Endodermal cell (in vitro differentiated cells): ENCODE data around the gene INPP5E. TPM values are rescaled to one million over a fixed set of nuclear protein-coding genes. Genes with fewer than 3 reads are reported as not detected.

Experiments
- DNase-seq: peaks from one replicate; pipeline ENCODE4 v3.0.0-alpha.2; 2017
- H3K27ac ChIP-seq: 2 replicates; pipeline ENCODE4 v1.5.1; 2013; ENCODE audit warnings: mild to moderate bottlenecking, low read depth, low read length, moderate library complexity
- H3K27me3 ChIP-seq: 2 replicates; pipeline ENCODE4 v1.6.1; 2013; ENCODE audit warnings: mild to moderate bottlenecking, low read length, moderate library complexity; ENCODE audit not compliant: insufficient read depth, control insufficient read depth, poor library complexity, severe bottlenecking
- H3K36me3 ChIP-seq: 2 replicates; pipeline ENCODE4 v1.7.0; 2013; ENCODE audit warnings: mild to moderate bottlenecking, low read length, moderate library complexity; ENCODE audit not compliant: control insufficient read depth, insufficient read depth
- H3K4me1 ChIP-seq: one replicate; pipeline ENCODE4 v1.7.0; 2013; ENCODE audit warnings: low read length; ENCODE audit not compliant: control insufficient read depth, insufficient read depth
- H3K4me3 ChIP-seq: 2 replicates; pipeline ENCODE4 v1.5.1; 2013; ENCODE audit warnings: mild to moderate bottlenecking, low read length, moderate library complexity
- H3K9ac ChIP-seq: 2 replicates; pipeline ENCODE4 v1.6.1; 2013; ENCODE audit warnings: mild to moderate bottlenecking, low read length, moderate library complexity; ENCODE audit not compliant: poor library complexity, severe bottlenecking; ENCODE audit errors: extremely low read depth
- H3K9me3 ChIP-seq: 2 replicates; pipeline ENCODE4 v1.6.1; 2013; ENCODE audit warnings: mild to moderate bottlenecking, low read length, moderate library complexity; ENCODE audit not compliant: control insufficient read depth
- H3K27ac Mint-ChIP-seq: 2 replicates; pipeline ENCODE4 v1.8.0; 2020; ENCODE audit warnings: mixed read lengths
- H3K27me3 Mint-ChIP-seq: 2 replicates; pipeline ENCODE4 v1.8.0; 2021; ENCODE audit warnings: mild to moderate bottlenecking, mixed read lengths; ENCODE audit not compliant: insufficient read depth
- H3K36me3 Mint-ChIP-seq: 2 replicates; pipeline ENCODE4 v1.8.0; 2020; ENCODE audit warnings: low read depth, mixed read lengths
- H3K4me1 Mint-ChIP-seq: 2 replicates; pipeline ENCODE4 v1.8.0; 2020; ENCODE audit warnings: mixed read lengths
- H3K4me3 Mint-ChIP-seq: 2 replicates; pipeline ENCODE4 v1.8.0; 2020; ENCODE audit warnings: mild to moderate bottlenecking, moderate library complexity, mixed read lengths
- H3K9me3 Mint-ChIP-seq: 2 replicates; pipeline ENCODE4 v1.8.0; 2020; ENCODE audit warnings: mild to moderate bottlenecking, mixed read lengths
- CTCF ChIP-seq: fragments of 200-600 bp; sonication (generic); conservative IDR thresholded peaks from 2 replicates; pipeline ENCODE4 v1.5.0; 2021; ENCODE audit warnings: antibody characterized with exemption, mild to moderate bottlenecking
- WGBS, 2 experiments: methylation state at CpG; one replicate each; pipeline versions ENCODE4 v1.1.5 to v1.1.7; 2013; ENCODE audit warnings: missing lambda C conversion rate in 2 of 2, mixed read lengths in 1 of 2; ENCODE audit not compliant: insufficient coverage in 1 of 2, insufficient read length in 1 of 2; 5-methylcytosine and 5-hydroxymethylcytosine counted together
- total RNA-seq, 2 donors: library from RNA; stranded (reverse); fragmentation: NEBNext Ultra II Directional in 1 of 2; extraction: Animal tissue kit (Norgen Biotek cat#: 25700) in 1 of 2; gene quantifications; 2 replicates in 1 of 2; 3 replicates in 1 of 2; pipeline ENCODE4 v1.2.1, GENCODE V29; 2021

INPP5E gene
- total RNA-seq, 2 donors from 2014 or later = 30.8 to 34.7 TPM

- Histone ChIP-seq H3K4me3 (no peak overlapping the region), H3K27ac (no peak overlapping the region), H3K9me3 (no peaks in the 10 kb centered on the region), H3K9ac (no peak overlapping the region), H3K36me3 (peaks cover 97% of the 10 kb centered on the region), H3K4me1 (no peaks in the 10 kb centered on the region), H3K27me3 (no peaks in the 10 kb centered on the region)
- peaks cover 55% of the 10 kb centered on the region for H3K36me3 Mint-ChIP-seq
- no peak for DNase-seq
- no peaks in the 10 kb centered on the region for H3K9me3 Mint-ChIP-seq
- H3K27ac Mint-ChIP-seq = no peak overlapping the region
- no peak for TF ChIP-seq CTCF
- H3K4me3 Mint-ChIP-seq = no peak overlapping the region
- 96% methylated on average over 12 to 14 of the region's 14 CpGs for WGBS, 2 experiments
- H3K4me1 Mint-ChIP-seq = no peaks in the 10 kb centered on the region
- no peaks in the 10 kb centered on the region for H3K27me3 Mint-ChIP-seq
These were observed 33.7 kb upstream of the INPP5E start for GRCh38 chr9:136473354-136473721.

- no peak for DNase-seq
- H3K36me3 ChIP-seq = peaks cover 98% of the 10 kb centered on the region
- no peaks in the 10 kb centered on the region for H3K27me3 Mint-ChIP-seq
These were observed 33.2 kb upstream of the INPP5E start for GRCh38 chr9:136472640-136473353.

GRCh38 chr9:136471802-136472487 lies 32.3 kb upstream of the INPP5E start:
- Histone ChIP-seq H3K36me3 (peaks cover 98% of the 10 kb centered on the region), H3K4me1 (no peaks in the 10 kb centered on the region), H3K27ac (no peak overlapping the region), H3K4me3 (no peak overlapping the region), H3K27me3 (no peaks in the 10 kb centered on the region), H3K9me3 (no peaks in the 10 kb centered on the region), H3K9ac (no peak overlapping the region)
- no peaks in the 10 kb centered on the region for H3K4me1 Mint-ChIP-seq
- DNase-seq = no peak
- no peak overlapping the region for H3K4me3 Mint-ChIP-seq
- no peak for TF ChIP-seq CTCF
- no peaks in the 10 kb centered on the region for H3K9me3 Mint-ChIP-seq
- H3K27ac Mint-ChIP-seq = no peak overlapping the region
- 93 to 95% methylated on average over 13 to 19 of the region's 19 CpGs for WGBS, 2 experiments
- H3K27me3 Mint-ChIP-seq = no peaks in the 10 kb centered on the region
- H3K36me3 Mint-ChIP-seq = peaks cover 49% of the 10 kb centered on the region

More at GRCh38 chr9:136472640-136473353, 33.2 kb upstream of the INPP5E start:
- H3K27ac ChIP-seq = no peak overlapping the region
- no peaks in the 10 kb centered on the region for H3K4me1 ChIP-seq
- no peak for TF ChIP-seq CTCF
- 96 to 99% methylated on average over 19 to 28 of the region's 28 CpGs for WGBS, 2 experiments
- H3K4me3 ChIP-seq = no peak overlapping the region
- Mint-ChIP-seq H3K27ac (no peak overlapping the region), H3K4me3 (no peak overlapping the region), H3K36me3 (peaks cover 55% of the 10 kb centered on the region), H3K4me1 (no peaks in the 10 kb centered on the region), H3K9me3 (no peaks in the 10 kb centered on the region)
- no peaks in the 10 kb centered on the region for H3K9me3 ChIP-seq
- H3K27me3 ChIP-seq = no peaks in the 10 kb centered on the region
- no peak overlapping the region for H3K9ac ChIP-seq
